Measurements from ENCODE around the gene POLR3G. TPM values are rescaled to one million over a fixed set of nuclear protein-coding genes. Genes with fewer than 3 reads are reported as not detected.
A peak's percentile ranks its signal among the peaks of the same experiment; 100 is the strongest.

The POLR3G gene
- total RNA-seq, 3 donors from 2014 or later (not counting 1 experiment from before 2014, with no cell fraction given), result 0.40 to 1.4 (median 0.99) TPM

DNA sequence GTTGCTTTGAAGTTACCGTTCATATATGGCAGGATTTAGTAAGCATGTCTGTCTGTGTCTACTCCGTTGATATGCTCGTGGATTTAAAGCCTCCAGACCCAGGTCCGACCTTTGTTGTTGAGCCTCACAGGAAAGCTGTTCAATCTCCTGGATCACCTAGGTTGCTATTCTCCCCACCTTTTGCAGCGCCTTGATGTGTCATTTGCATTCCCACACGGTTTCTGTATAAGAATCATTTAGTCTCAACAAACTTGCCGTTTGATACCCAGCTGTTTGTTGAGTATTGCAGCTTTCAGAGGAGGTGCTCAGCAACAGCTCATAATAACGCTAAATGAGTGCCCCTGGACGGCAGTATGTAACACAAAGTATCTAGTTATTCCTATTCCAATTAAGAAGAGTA, 82.7 kb downstream of the POLR3G start:
- WGBS (ENCODE audit: insufficient coverage), result 45% methylated on average over 7 of the region's 9 CpGs
- Histone ChIP-seq H3K4me1 (ENCODE audit: control insufficient read depth, insufficient read depth, low read length) (peaks cover 5% of the 10 kb centered on the region), H3K36me3 (ENCODE audit: control insufficient read depth, insufficient read depth, low read length) (no peaks in the 10 kb centered on the region), H3K27ac (ENCODE audit: low read length) (no peak overlapping the region), H3K9me3 (ENCODE audit: control insufficient read depth, insufficient read depth, low read length) (no peaks in the 10 kb centered on the region), H3K4me3 (ENCODE audit: low read length) (no peak overlapping the region), H3K27me3 (ENCODE audit: control insufficient read depth, insufficient read depth, low read length) (peaks cover 27% of the 10 kb centered on the region)
- H3K27ac Mint-ChIP-seq, result no peak overlapping the region
- H3K4me1 Mint-ChIP-seq, result peaks cover 0 to 13% of the 10 kb centered on the region in 2 donors
- TF ChIP-seq, protein P1, sequence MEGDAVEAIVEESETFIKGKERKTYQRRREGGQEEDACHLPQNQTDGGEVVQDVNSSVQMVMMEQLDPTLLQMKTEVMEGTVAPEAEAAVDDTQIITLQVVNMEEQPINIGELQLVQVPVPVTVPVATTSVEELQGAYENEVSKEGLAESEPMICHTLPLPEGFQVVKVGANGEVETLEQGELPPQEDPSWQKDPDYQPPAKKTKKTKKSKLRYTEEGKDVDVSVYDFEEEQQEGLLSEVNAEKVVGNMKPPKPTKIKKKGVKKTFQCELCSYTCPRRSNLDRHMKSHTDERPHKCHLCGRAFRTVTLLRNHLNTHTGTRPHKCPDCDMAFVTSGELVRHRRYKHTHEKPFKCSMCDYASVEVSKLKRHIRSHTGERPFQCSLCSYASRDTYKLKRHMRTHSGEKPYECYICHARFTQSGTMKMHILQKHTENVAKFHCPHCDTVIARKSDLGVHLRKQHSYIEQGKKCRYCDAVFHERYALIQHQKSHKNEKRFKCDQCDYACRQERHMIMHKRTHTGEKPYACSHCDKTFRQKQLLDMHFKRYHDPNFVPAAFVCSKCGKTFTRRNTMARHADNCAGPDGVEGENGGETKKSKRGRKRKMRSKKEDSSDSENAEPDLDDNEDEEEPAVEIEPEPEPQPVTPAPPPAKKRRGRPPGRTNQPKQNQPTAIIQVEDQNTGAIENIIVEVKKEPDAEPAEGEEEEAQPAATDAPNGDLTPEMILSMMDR (IDR thresholded peaks at IDR 0.05), result no peak
- peaks cover 39 to 73% of the 10 kb centered on the region in 2 donors for H3K27me3 Mint-ChIP-seq (ENCODE audit: low read depth in 2 of 2)
- no peak for ATAC-seq
- intact Hi-C loops (cut with micrococcal nuclease), result no loop called here
- H3K36me3 Mint-ChIP-seq, result no peaks in the 10 kb centered on the region
- DNase-seq, result no peak
- no peak overlapping the region for H3K4me3 Mint-ChIP-seq
- no peaks in the 10 kb centered on the region for H3K9me3 Mint-ChIP-seq

DNA sequence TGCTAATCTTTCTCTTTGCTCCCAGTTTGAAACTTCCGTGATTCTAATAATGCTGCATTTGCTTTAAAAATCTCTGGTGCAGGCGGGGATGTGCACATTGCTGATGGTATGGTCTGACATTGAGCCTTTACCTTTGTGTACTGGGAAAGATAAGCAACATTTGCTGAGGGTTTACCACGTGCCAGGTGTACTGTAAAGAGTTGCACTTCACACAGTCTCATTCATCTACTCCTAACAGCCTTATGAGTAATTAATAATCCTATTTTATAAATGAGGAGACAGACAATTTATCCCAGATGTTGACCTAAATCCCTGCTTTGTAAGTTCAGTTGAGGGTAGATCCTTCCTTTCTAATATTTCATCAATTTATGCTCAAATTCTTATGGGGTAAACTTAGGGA, 83.2 kb downstream of the POLR3G start:
- Histone ChIP-seq H3K4me3 (ENCODE audit: low read length) (no peak overlapping the region), H3K9me3 (ENCODE audit: control insufficient read depth, insufficient read depth, low read length) (no peaks in the 10 kb centered on the region), H3K27ac (ENCODE audit: low read length) (no peak overlapping the region), H3K36me3 (ENCODE audit: control insufficient read depth, insufficient read depth, low read length) (no peaks in the 10 kb centered on the region), H3K27me3 (ENCODE audit: control insufficient read depth, insufficient read depth, low read length) (peaks cover 27% of the 10 kb centered on the region), H3K4me1 (ENCODE audit: control insufficient read depth, insufficient read depth, low read length) (peaks cover 5% of the 10 kb centered on the region)
- no peak for ATAC-seq
- Mint-ChIP-seq H3K4me1 (peaks cover 0 to 13% of the 10 kb centered on the region in 2 donors), H3K36me3 (no peaks in the 10 kb centered on the region), H3K9me3 (no peaks in the 10 kb centered on the region), H3K27me3 (ENCODE audit: low read depth in 2 of 2) (peaks cover 35 to 71% of the 10 kb centered on the region in 2 donors), H3K4me3 (no peak overlapping the region), H3K27ac (no peak overlapping the region)
- TF ChIP-seq, protein P1 (IDR thresholded peaks at IDR 0.05), result no peak
- DNase-seq, result no peak
- WGBS (ENCODE audit: insufficient coverage), result 19% methylated on average over 2 of the region's 3 CpGs
- intact Hi-C loops (cut with micrococcal nuclease), result no loop called here

DNA sequence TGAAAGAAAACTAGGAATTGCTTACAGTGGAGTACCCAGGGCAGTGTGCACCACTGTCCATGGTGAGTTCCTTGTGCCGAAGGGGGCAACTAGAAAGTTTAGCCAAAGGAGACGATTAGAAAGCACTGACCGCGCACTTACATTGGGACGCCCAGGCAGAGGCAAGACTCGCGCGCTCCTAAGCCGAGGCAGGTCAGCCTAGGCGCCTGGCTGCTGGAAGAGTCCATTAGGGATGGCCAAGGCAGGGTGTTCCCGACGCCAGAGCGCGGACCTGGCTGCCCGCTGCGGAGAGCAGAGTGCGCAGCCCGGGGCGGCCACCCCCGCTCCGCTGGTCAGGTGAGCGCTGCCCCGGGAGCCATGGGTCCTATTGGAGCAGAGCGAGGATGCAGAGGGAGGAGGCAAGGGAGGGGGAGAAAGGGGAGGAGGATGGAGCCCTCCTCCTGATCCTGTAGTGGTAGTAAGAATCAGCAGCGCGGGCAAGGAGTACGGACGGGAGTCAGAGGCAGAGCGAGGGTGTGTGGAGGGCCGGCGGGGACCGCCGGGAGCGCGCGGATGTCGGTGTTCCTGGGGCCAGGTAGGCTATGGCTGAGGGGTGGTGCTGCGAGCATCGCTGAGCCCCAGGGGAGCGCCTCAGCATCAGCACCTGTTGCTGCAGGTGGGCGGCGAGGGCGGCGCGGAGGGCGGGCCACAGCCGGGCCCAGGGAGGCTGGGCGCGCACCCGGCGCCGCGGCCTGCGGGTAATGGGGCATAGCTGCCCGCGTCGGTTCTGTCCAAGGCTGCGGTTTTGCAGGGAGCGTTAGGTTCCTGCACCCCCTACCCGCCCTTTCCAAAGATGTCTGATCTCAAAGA, 83.9 kb downstream of the POLR3G start, which contains the start of gene ADGRV1:
ADGRV1 (plus strand) TSS at position 454 of the 849 bp plus-strand sequence; CDS start at position 553, 99 bp downstream.
- WGBS (ENCODE audit: insufficient coverage), result 3% methylated on average over 59 of the region's 60 CpGs
- intact Hi-C loops (cut with micrococcal nuclease), result no loop called here
- no peaks in the 10 kb centered on the region for H3K9me3 ChIP-seq (ENCODE audit: control insufficient read depth, insufficient read depth, low read length)
- ATAC-seq (peak in 1 of 3 donors; percentile 20), DNase-seq (peak in 1 of 2 donors; percentile 8)
- peaks cover 33 to 74% of the 10 kb centered on the region in 2 donors for H3K27me3 Mint-ChIP-seq (ENCODE audit: low read depth in 2 of 2)
- no peaks in the 10 kb centered on the region for H3K36me3 ChIP-seq (ENCODE audit: control insufficient read depth, insufficient read depth, low read length)
- peaks cover 0 to 13% of the 10 kb centered on the region in 2 donors for H3K4me1 Mint-ChIP-seq
- H3K27ac ChIP-seq (ENCODE audit: low read length), result no peak within 1 kb of the TSS
- peaks cover 5% of the 10 kb centered on the region for H3K4me1 ChIP-seq (ENCODE audit: control insufficient read depth, insufficient read depth, low read length)
- H3K27me3 ChIP-seq (ENCODE audit: control insufficient read depth, insufficient read depth, low read length), result peaks cover 27% of the 10 kb centered on the region
- no peaks in the 10 kb centered on the region for H3K36me3 Mint-ChIP-seq
- no peak within 1 kb of the TSS for H3K4me3 ChIP-seq (ENCODE audit: low read length)
- TF ChIP-seq, protein P1 (IDR thresholded peaks at IDR 0.05), result no peak
- peak within 1 kb of the TSS; percentile 8 for H3K4me3 Mint-ChIP-seq
- H3K9me3 Mint-ChIP-seq, result no peaks in the 10 kb centered on the region
- no peak within 1 kb of the TSS for H3K27ac Mint-ChIP-seq
